ENCODE data around the gene ZPR1. TPM values are rescaled to one million over a fixed set of nuclear protein-coding genes. Genes with fewer than 3 reads are reported as not detected.

ZPR1 gene
- total RNA-seq, 1 donor: 20.2 TPM

Other genes starting within 250 kb of the ZPR1 start
- gene BUD13, start 15.0 kb downstream of the ZPR1 start, total RNA-seq: 12.1 TPM
- gene APOA5, start 3.9 kb upstream of the ZPR1 start, total RNA-seq: not detected
- gene APOA4, start 35.3 kb upstream of the ZPR1 start, total RNA-seq: not detected
- not detected for gene APOC3, start 41.9 kb upstream of the ZPR1 start, total RNA-seq
- 0.54 TPM for gene APOA1, start 49.6 kb upstream of the ZPR1 start, total RNA-seq

Measured in hematopoietic multipotent progenitor cell (in vitro differentiated cells).